ENCODE data around the gene FIBCD1.

FIBCD1 gene

GRCh38 chr9:130943777-130944176 is 4.7 kb upstream of the FIBCD1 start:
- H3K27ac ChIP-seq: no peak overlapping the region
- no peak for TF ChIP-seq CTCF (conservative IDR thresholded peaks at IDR 0.05)
- TF ChIP-seq ZFX (IDR thresholded peaks at IDR 0.05): no peak

DNA sequence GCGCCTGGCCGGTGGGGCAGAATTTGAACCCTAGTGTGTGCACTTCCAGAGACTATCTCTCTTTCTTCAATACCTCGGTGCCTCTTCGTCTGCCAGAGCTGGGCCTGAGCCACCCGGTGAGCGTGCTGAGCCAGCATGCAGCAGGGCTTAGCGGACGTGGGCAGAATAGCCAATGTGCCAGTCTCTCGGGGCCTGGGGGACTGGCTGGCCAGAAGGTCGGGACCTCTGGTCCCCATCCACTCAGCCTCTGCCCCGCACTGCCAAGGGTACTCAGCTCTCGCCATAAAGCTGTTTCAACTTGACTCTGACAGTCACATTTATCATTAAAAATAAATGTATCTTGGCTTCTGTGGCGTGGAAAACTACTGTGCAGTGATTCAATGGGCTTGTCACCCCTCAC is 4.2 kb upstream of the FIBCD1 start:
- no peak overlapping the region for H3K27ac ChIP-seq
- TF ChIP-seq ZFX (IDR thresholded peaks at IDR 0.05) (no peak), CTCF (conservative IDR thresholded peaks at IDR 0.05) (no peak)

- no peak overlapping the region for H3K27ac ChIP-seq
- TF ChIP-seq CTCF (conservative IDR thresholded peaks at IDR 0.05) (no peak), ZFX (IDR thresholded peaks at IDR 0.05) (no peak)
These were observed 3.6 kb upstream of the FIBCD1 start for GRCh38 chr9:130942679-130943078.

- no peak overlapping the region for H3K27ac ChIP-seq
- TF ChIP-seq CTCF (conservative IDR thresholded peaks at IDR 0.05) (no peak), ZFX (IDR thresholded peaks at IDR 0.05) (no peak)
These were observed 3.0 kb upstream of the FIBCD1 start for GRCh38 chr9:130942084-130942483.

- TF ChIP-seq CTCF (conservative IDR thresholded peaks at IDR 0.05): peak; percentile 94
- no peak for TF ChIP-seq ZFX (IDR thresholded peaks at IDR 0.05)
- no peak overlapping the region for H3K27ac ChIP-seq
These were observed 1.9 kb upstream of the FIBCD1 start for GRCh38 chr9:130940693-130941576.

DNA sequence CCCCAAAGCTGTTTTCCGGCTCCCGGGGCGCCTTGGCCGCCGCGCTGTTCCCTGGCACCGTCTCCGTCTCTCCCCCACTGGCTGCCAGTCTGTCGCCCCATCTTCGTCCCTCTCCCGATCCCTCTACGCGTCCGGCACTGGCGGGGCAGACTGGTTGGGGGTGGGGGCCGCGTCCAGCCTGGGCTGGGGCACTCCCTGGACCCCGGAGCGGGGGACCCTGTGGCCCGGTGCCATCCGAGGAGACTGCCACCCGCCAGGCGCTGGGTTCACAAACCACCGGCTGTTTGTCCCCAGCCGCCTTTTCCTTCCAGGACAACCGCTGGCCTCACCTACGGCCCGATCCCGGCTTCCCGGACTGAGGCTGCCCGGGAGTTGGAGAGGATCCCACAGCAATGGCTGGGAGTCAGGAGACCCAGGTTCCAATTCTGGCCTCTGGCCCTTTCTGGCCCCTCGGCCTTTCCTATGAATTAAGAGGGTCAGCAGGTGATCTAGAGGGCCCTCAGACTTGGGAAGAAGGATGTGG is 1.0 kb upstream of the FIBCD1 start:
- no peak for TF ChIP-seq CTCF (conservative IDR thresholded peaks at IDR 0.05)
- TF ChIP-seq ZFX (IDR thresholded peaks at IDR 0.05): no peak
- no peak overlapping the region for H3K27ac ChIP-seq

GRCh38 chr9:130939405-130940026 is 469 bp upstream of the FIBCD1 start:
- no peak overlapping the region for H3K27ac ChIP-seq

More at GRCh38 chr9:130939405-130940026, 469 bp upstream of the FIBCD1 start:
- no peak; the same call in 1 of the 2 replicates for TF ChIP-seq CTCF (conservative IDR thresholded peaks at IDR 0.05)
- TF ChIP-seq ZFX (IDR thresholded peaks at IDR 0.05): no peak

Measured in C4-2B (cell line).